Testis (tissue), 3 donors: ENCODE results near the gene METTL25B. TPM values are rescaled to one million over a fixed set of nuclear protein-coding genes. Genes with fewer than 3 reads are reported as not detected.

Source experiments
- DNase-seq: peaks from one replicate; pipeline ENCODE4 v3.0.0-alpha.2; 2019
- H3K27ac ChIP-seq, 2 donors: fragments of 200-600 bp; sonication (generic); one replicate each; pipeline ENCODE4 v1.5.1; 2019
- H3K27me3 ChIP-seq: fragments of 200-600 bp; sonication (generic); one replicate; pipeline ENCODE4 v1.5.1; 2019
- H3K36me3 ChIP-seq: fragments of 200-600 bp; sonication (generic); one replicate; pipeline ENCODE4 v1.5.1; 2017; ENCODE audit warnings: low read depth; ENCODE audit errors: missing control alignments
- H3K4me1 ChIP-seq: fragments of 200-600 bp; sonication (generic); one replicate; pipeline ENCODE4 v1.5.1; 2019
- H3K4me3 ChIP-seq, 2 donors: fragments of 200-600 bp; sonication (generic); one replicate each; pipeline ENCODE4 v1.5.1; 2017 to 2019
- H3K9me3 ChIP-seq: fragments of 200-600 bp; sonication (generic); one replicate; pipeline ENCODE4 v1.5.1; 2017
- POLR2A ChIP-seq: fragments of 450-650 bp; IDR thresholded peaks from one replicate; pipeline ENCODE4 v1.6.1; 2017; ENCODE audit warnings: antibody characterized with exemption, mild to moderate bottlenecking, moderate library complexity
- WGBS, 2 donors: methylation state at CpG; one replicate each; pipeline ENCODE4 v1.1.5; 2018; 5-methylcytosine and 5-hydroxymethylcytosine counted together
- intact Hi-C: fragments of 100-400 bp; cut with DNase I; formaldehyde crosslinking; loops from one replicate; pipeline ENCODE4 v1.15.1; 2023; ENCODE audit warnings: low total_unique reads
- polyA plus RNA-seq: library from polyadenylated mRNA; stranded (reverse); fragments of 350-450 nt; fragmentation: Illumina TruSeq; extraction: RNeasy Lipid Tissue Mini Kit (QIAGEN cat#74804); gene quantifications from one replicate; pipeline ENCODE4 v1.2.3, GENCODE V29; 2014; ENCODE audit warnings: low read depth, low replicate concordance; ENCODE audit not compliant: insufficient read depth
- total RNA-seq, 2 donors: library from RNA; depleted of rRNA; stranded (reverse); fragments of >200 nt; gene quantifications; one replicate each; pipeline ENCODE4 v1.2.3, GENCODE V29; 2016
- TF ChIP-seq, protein P1 (sequence below), 3 experiments: fragments of 450-650 bp in 2 of 3; fragments of 200-600 bp in 1 of 3; sonication (generic) in 1 of 3; IDR thresholded peaks; one replicate each; pipeline ENCODE4 v1.5.1; 2016 to 2019; ENCODE audit warnings: antibody characterized with exemption in 3 of 3, mild to moderate bottlenecking in 2 of 3, moderate library complexity in 1 of 3

Gene METTL25B
- total and polyA plus RNA-seq, 3 donors from 2014 or later = 34.1 to 69.0 (median 50.5) TPM

DNA sequence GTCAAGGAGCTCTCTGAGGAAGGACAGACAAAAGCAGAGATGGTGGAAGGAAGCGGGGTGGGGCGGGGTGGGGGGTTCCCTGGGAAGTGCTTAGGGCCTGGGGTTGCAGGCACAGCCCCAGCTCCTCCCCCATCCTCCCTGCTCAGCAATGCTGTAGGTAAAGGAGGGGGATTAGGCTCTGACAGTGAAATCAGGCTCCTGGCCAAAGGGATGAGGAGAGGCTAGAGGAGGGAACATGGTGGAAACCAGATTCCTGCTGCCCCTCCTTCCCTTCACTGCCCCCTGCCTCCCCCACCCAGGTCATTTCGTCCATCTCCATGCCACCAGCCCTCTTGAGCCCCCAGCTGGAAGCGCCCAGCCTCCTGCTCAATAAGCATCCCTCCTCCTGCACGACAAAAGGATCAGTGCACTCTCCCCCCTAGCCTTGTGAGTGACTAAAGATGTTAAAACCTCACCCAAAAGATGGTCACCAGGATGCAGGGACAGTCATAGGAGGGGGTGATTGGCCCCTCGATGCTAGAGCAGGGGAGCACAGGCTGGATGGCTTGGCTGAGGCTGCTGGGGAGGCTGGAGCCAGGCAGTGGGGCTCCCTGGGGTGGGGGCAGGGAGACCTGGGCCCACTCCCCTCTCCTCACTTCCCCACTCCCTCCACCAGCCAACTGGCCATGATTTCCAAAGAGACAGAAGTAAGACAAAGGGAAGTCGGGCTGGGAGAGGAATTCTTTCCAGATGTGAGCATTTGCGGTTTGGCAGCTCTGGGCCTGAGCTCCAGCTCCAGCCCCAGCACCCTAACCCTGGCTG is 20.7 kb upstream of the METTL25B start:
- Histone ChIP-seq H3K4me3 (no peak overlapping the region), H3K9me3 (no peaks in the 10 kb centered on the region), H3K27ac (peak overlapping the region in 1 of 2 donors; percentile 84), H3K36me3 (no peaks in the 10 kb centered on the region), H3K4me1 (peaks cover 32% of the 10 kb centered on the region), H3K27me3 (no peaks in the 10 kb centered on the region)
- TF ChIP-seq, protein P1, sequence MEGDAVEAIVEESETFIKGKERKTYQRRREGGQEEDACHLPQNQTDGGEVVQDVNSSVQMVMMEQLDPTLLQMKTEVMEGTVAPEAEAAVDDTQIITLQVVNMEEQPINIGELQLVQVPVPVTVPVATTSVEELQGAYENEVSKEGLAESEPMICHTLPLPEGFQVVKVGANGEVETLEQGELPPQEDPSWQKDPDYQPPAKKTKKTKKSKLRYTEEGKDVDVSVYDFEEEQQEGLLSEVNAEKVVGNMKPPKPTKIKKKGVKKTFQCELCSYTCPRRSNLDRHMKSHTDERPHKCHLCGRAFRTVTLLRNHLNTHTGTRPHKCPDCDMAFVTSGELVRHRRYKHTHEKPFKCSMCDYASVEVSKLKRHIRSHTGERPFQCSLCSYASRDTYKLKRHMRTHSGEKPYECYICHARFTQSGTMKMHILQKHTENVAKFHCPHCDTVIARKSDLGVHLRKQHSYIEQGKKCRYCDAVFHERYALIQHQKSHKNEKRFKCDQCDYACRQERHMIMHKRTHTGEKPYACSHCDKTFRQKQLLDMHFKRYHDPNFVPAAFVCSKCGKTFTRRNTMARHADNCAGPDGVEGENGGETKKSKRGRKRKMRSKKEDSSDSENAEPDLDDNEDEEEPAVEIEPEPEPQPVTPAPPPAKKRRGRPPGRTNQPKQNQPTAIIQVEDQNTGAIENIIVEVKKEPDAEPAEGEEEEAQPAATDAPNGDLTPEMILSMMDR (IDR thresholded peaks at IDR 0.05) = no peak
- no peak for TF ChIP-seq POLR2A
- intact Hi-C loops = no loop called here
- no peak for DNase-seq
- WGBS, 2 donors = 57 to 67% methylated on average over 8 of the region's 8 CpGs

DNA sequence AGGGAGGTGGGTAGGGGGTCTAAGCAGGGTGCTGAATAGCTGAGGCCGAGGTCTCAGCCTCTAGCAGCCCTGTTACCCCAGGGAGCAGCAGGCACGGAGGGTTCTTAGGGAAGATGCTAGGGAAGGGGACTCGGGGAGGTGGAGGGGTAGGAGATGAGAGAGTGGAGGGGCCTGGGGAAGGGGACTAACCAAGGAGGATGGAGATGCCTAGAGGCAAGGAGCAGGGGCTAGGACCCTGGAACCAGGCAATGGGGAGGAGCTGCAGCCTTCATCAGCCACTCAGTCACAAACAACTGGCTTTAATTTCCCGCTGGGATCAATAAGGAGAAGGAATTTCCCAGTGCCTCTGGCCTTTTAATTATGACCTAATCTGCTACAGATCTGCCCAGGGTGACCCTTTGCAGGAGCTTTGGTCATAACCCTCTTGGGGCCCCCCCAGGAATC is 20.0 kb upstream of the METTL25B start:
- Histone ChIP-seq H3K27me3 (no peaks in the 10 kb centered on the region), H3K4me3 (no peak overlapping the region), H3K36me3 (no peaks in the 10 kb centered on the region), H3K4me1 (peaks cover 32% of the 10 kb centered on the region), H3K9me3 (no peaks in the 10 kb centered on the region), H3K27ac (no peak overlapping the region)
- 61 to 77% methylated on average over 4 of the region's 4 CpGs for WGBS, 2 donors
- DNase-seq = no peak
- intact Hi-C loops = no loop called here
- TF ChIP-seq POLR2A = no peak
- TF ChIP-seq, protein P1 (IDR thresholded peaks at IDR 0.05) = no peak

DNA sequence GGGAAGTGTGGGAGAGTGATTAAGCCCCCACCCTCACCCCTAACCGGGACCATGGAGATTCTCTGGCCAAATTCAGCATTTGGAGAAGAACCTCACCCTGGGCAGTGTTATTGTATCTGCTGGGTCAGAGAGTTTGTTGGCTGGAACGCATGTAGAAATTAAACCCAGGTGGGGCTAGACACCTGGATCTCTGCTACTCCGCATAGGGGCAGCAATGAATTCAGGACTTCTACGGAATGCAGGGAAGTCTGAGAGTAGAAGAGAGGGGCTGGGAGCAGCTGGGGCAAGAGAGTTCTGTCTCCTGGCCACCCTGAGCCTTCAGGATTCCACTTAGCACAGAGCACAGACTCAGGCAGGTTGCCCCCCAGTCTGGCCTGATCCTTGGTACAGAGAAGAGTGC is 19.2 kb upstream of the METTL25B start:
- Histone ChIP-seq H3K27me3 (no peaks in the 10 kb centered on the region), H3K9me3 (no peaks in the 10 kb centered on the region), H3K27ac (no peak overlapping the region), H3K4me1 (peaks cover 32% of the 10 kb centered on the region), H3K36me3 (no peaks in the 10 kb centered on the region), H3K4me3 (no peak overlapping the region)
- WGBS, 2 donors = 74 to 75% methylated on average over 4 of the region's 4 CpGs
- intact Hi-C loops = no loop called here
- TF ChIP-seq POLR2A = no peak
- TF ChIP-seq, protein P1 (IDR thresholded peaks at IDR 0.05) = no peak
- no peak for DNase-seq

DNA sequence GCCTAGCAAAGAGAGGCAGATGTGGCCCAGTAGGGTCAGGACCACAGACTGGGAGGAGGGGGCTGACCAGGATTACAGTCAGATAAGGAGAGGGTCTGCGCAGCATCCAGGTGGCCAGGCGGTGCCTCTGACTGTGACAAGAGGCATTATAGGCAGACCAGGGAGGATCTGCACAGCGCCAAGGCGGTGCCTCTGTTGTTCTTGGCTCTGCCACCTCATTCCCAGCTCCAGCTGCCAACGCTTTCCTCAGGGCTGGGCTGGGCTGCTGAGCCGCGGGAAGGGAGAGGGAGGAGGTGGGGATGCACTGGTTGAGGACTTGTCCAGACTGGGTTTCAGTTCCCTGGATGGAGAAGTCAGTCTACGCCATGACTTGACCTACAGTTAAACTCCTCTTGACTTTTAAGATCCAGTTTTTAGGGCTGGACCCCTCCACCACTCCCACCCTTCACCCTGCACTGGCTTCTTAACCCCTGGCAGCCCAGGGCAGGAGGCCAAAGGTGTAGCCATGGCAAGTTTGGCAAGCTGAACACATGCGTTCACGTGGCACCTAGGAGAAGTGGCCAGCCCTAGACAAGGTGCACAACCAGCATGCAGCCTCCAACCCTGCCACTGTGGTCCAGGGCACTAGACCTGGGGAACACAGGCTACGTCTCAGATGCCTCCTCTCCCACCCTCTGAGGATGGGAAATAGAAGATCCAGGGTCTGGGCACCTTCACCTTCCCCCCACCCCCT is 18.3 kb upstream of the METTL25B start:
- peak; percentile 40 for DNase-seq
- H3K4me1 ChIP-seq = peaks cover 26% of the 10 kb centered on the region
- H3K27ac ChIP-seq = no peak overlapping the region
- no peaks in the 10 kb centered on the region for H3K9me3 ChIP-seq
- no peaks in the 10 kb centered on the region for H3K27me3 ChIP-seq
- TF ChIP-seq POLR2A = no peak
- TF ChIP-seq, protein P1 (IDR thresholded peaks at IDR 0.05) = no peak
- no peak overlapping the region for H3K4me3 ChIP-seq
- intact Hi-C loops = no loop called here
- H3K36me3 ChIP-seq = no peaks in the 10 kb centered on the region
- WGBS, 2 donors = 43 to 50% methylated on average over 11 of the region's 11 CpGs
